Spinal cord (tissue), 10 donors: ENCODE measurements around the gene ENGASE. TPM values are rescaled to one million over a fixed set of nuclear protein-coding genes. Genes with fewer than 3 reads are reported as not detected.
A peak's percentile ranks its signal among the peaks of the same experiment; 100 is the strongest.

Source experiments
- DNase-seq, 6 donors: peaks; one replicate each; pipeline versions ENCODE4 v3.0.0 to v3.0.0-alpha.2; 2013 to 2015; ENCODE audit warnings: low spot score in 6 of 6, low read depth in 4 of 6
- H3K27ac ChIP-seq: one replicate; pipeline ENCODE4 v1.5.1; 2013; ENCODE audit warnings: low read depth, low read length, control low read depth
- H3K27me3 ChIP-seq: one replicate; pipeline ENCODE4 v1.6.1; 2013; ENCODE audit warnings: low read length; ENCODE audit not compliant: control insufficient read depth, insufficient read depth
- H3K36me3 ChIP-seq: one replicate; pipeline ENCODE4 v1.6.1; 2013; ENCODE audit warnings: low read length; ENCODE audit not compliant: control insufficient read depth, insufficient read depth
- H3K4me1 ChIP-seq: one replicate; pipeline ENCODE4 v1.6.1; 2013; ENCODE audit warnings: low read length; ENCODE audit not compliant: control insufficient read depth, insufficient read depth
- H3K4me3 ChIP-seq: one replicate; pipeline ENCODE4 v1.5.1; 2013; ENCODE audit warnings: low read depth, low read length, control low read depth
- H3K9me3 ChIP-seq: one replicate; pipeline ENCODE4 v1.6.1; 2013; ENCODE audit warnings: low read length; ENCODE audit not compliant: control insufficient read depth, insufficient read depth
- WGBS: methylation state at CpG from one replicate; pipeline ENCODE4 v1.1.5; 2013; ENCODE audit warnings: missing lambda C conversion rate; ENCODE audit not compliant: insufficient coverage; 5-methylcytosine and 5-hydroxymethylcytosine counted together
- polyA plus RNA-seq, 2 donors: library from polyadenylated mRNA; unstranded; fragments of 120-200 nt; gene quantifications; one replicate each; pipeline ENCODE4 v1.2.1, GENCODE V29; 2013; ENCODE audit not compliant: insufficient read length in 2 of 2
- total RNA-seq, 2 donors: library from RNA; depleted of rRNA in 1 of 2; stranded (reverse); fragments of 120-200 nt in 1 of 2; fragments of >200 nt in 1 of 2; gene quantifications; one replicate each; pipeline versions ENCODE4 v1.2.3 to v1.2.4, GENCODE V29; 2013 to 2014
- donor health status: healthy.

The ENGASE gene
- total and polyA plus RNA-seq, 4 donors = 15.3 to 32.6 (median 22.2) TPM

GRCh38 chr17:79111097-79111496 is 36.5 kb downstream of the ENGASE start:
- Histone ChIP-seq H3K9me3 (no peaks in the 10 kb centered on the region), H3K27ac (no peak overlapping the region), H3K4me3 (no peak overlapping the region), H3K4me1 (peaks cover 26% of the 10 kb centered on the region), H3K36me3 (peaks cover 74% of the 10 kb centered on the region), H3K27me3 (no peaks in the 10 kb centered on the region)
- WGBS = 90% methylated on average over 11 of the region's 12 CpGs
- no peak for DNase-seq

GRCh38 chr17:79112471-79112870 is 37.8 kb downstream of the ENGASE start:
- Histone ChIP-seq H3K27ac (no peak overlapping the region), H3K9me3 (no peaks in the 10 kb centered on the region), H3K4me1 (peaks cover 26% of the 10 kb centered on the region), H3K4me3 (no peak overlapping the region), H3K36me3 (peaks cover 64% of the 10 kb centered on the region), H3K27me3 (no peaks in the 10 kb centered on the region)
- DNase-seq = no peak
- WGBS = 89% methylated on average over 10 of the region's 11 CpGs

GRCh38 chr17:79113699-79114457 is 39.3 kb downstream of the ENGASE start:
- H3K4me1 ChIP-seq = peaks cover 18% of the 10 kb centered on the region
- DNase-seq = no peak
- H3K4me3 ChIP-seq = no peak overlapping the region
- peaks cover 55% of the 10 kb centered on the region for H3K36me3 ChIP-seq
- H3K27me3 ChIP-seq = no peaks in the 10 kb centered on the region
- H3K9me3 ChIP-seq = no peaks in the 10 kb centered on the region
- H3K27ac ChIP-seq = no peak overlapping the region
- 66% methylated on average over 17 of the region's 17 CpGs for WGBS

- WGBS = 29% methylated on average over 22 of the region's 30 CpGs
- peaks cover 18% of the 10 kb centered on the region for H3K4me1 ChIP-seq
- peak in 5 of 6 donors; percentile 36 to 86 (median 59) for DNase-seq
- no peak overlapping the region for H3K27ac ChIP-seq
- peaks cover 51% of the 10 kb centered on the region for H3K36me3 ChIP-seq
- H3K9me3 ChIP-seq = no peaks in the 10 kb centered on the region
- no peak overlapping the region for H3K4me3 ChIP-seq
- H3K27me3 ChIP-seq = no peaks in the 10 kb centered on the region
These were observed 40.1 kb downstream of the ENGASE start for GRCh38 chr17:79114458-79115301.

GRCh38 chr17:79115487-79115886 is 40.9 kb downstream of the ENGASE start:
- DNase-seq = no peak
- H3K4me1 ChIP-seq = peaks cover 18% of the 10 kb centered on the region
- no peaks in the 10 kb centered on the region for H3K27me3 ChIP-seq
- peaks cover 48% of the 10 kb centered on the region for H3K36me3 ChIP-seq
- WGBS = 70% methylated on average over 21 of the region's 22 CpGs
- H3K9me3 ChIP-seq = no peaks in the 10 kb centered on the region
- H3K27ac ChIP-seq = no peak overlapping the region
- no peak overlapping the region for H3K4me3 ChIP-seq

GRCh38 chr17:79116575-79117368 is 42.1 kb downstream of the ENGASE start:
- DNase-seq = no peak
- Histone ChIP-seq H3K4me1 (peaks cover 18% of the 10 kb centered on the region), H3K4me3 (no peak overlapping the region), H3K27ac (no peak overlapping the region), H3K27me3 (no peaks in the 10 kb centered on the region), H3K36me3 (peaks cover 37% of the 10 kb centered on the region), H3K9me3 (no peaks in the 10 kb centered on the region)
- 89% methylated on average over 15 of the region's 19 CpGs for WGBS

GRCh38 chr17:79117905-79118487 is 43.4 kb downstream of the ENGASE start:
- Histone ChIP-seq H3K9me3 (no peaks in the 10 kb centered on the region), H3K36me3 (peaks cover 25% of the 10 kb centered on the region), H3K27ac (no peak overlapping the region), H3K27me3 (no peaks in the 10 kb centered on the region), H3K4me3 (no peak overlapping the region), H3K4me1 (peaks cover 18% of the 10 kb centered on the region)
- DNase-seq = no peak
- WGBS = 65% methylated on average over 21 of the region's 21 CpGs

GRCh38 chr17:79118924-79119323 is 44.3 kb downstream of the ENGASE start:
- Histone ChIP-seq H3K36me3 (peaks cover 19% of the 10 kb centered on the region), H3K4me1 (peaks cover 18% of the 10 kb centered on the region), H3K9me3 (no peaks in the 10 kb centered on the region), H3K27ac (no peak overlapping the region), H3K27me3 (no peaks in the 10 kb centered on the region), H3K4me3 (no peak overlapping the region)
- no peak for DNase-seq
- WGBS = 93% methylated on average over 3 of the region's 4 CpGs

GRCh38 chr17:79120259-79120658 is 45.6 kb downstream of the ENGASE start:
- 97% methylated on average over 5 of the region's 5 CpGs for WGBS
- Histone ChIP-seq H3K36me3 (peaks cover 9% of the 10 kb centered on the region), H3K9me3 (no peaks in the 10 kb centered on the region), H3K27ac (no peak overlapping the region), H3K4me1 (peaks cover 9% of the 10 kb centered on the region), H3K27me3 (no peaks in the 10 kb centered on the region), H3K4me3 (no peak overlapping the region)
- no peak for DNase-seq
